GM18505 (cell line): ENCODE data around the gene MAZ.

Experiments
- ATAC-seq: cut with Tn5 transposase; IDR thresholded peaks from one replicate; pipeline ENCODE4 v1.9.1; 2021; ENCODE audit not compliant: unreplicated experiment
- POLR2A ChIP-seq: IDR thresholded peaks from 4 replicates; pipeline ENCODE4 v1.6.1; 2011; ENCODE audit warnings: borderline replicate concordance; ENCODE audit not compliant: insufficient read depth, insufficient read length; ENCODE audit errors: extremely low read depth

Gene MAZ

DNA sequence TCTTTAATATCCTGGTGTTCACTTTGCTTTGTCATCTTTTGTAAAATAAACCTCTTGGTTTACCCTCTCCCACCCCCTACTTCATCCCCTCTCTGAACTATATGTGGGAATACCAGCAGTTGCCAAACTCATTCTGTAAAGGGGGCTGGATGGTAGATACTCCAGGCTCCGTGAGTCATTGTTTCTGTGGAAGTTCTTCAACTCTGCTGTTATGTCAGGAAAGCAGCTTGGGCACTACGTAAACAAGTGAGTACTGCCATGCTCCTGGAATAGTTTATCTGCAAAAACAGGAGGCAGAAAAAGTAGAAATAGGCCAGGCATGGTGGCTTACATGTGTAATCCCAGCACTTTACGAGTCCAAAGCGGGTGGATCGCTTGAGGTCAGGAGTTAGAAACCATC lies 31.5 kb downstream of the MAZ start:
- no peak for TF ChIP-seq POLR2A
- no peak for ATAC-seq

- ATAC-seq: no peak
- no peak for TF ChIP-seq POLR2A
These were observed 33.5 kb downstream of the MAZ start for GRCh38 chr16:29839822-29840221.

- ATAC-seq: no peak
- TF ChIP-seq POLR2A: no peak
These were observed 33.9 kb downstream of the MAZ start for GRCh38 chr16:29840240-29840639.

DNA sequence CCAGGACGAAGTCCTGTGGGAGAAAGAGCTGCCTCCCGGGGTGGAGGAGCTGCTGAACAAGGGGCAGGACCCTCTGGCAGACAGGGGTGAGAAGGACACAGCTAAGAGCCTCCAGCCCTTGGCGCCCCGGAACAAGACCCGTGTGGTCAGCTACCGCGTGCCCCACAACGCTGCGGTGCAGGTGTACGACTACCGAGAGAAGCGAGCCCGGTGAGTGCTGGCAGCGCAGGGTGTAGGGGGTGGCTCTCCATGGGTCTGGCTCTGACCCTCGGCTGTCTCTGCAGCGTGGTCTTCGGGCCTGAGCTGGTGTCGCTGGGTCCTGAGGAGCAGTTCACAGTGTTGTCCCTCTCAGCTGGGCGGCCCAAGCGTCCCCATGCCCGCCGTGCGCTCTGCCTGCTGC lies 35.3 kb downstream of the MAZ start:
- no peak for TF ChIP-seq POLR2A
- no peak for ATAC-seq

DNA sequence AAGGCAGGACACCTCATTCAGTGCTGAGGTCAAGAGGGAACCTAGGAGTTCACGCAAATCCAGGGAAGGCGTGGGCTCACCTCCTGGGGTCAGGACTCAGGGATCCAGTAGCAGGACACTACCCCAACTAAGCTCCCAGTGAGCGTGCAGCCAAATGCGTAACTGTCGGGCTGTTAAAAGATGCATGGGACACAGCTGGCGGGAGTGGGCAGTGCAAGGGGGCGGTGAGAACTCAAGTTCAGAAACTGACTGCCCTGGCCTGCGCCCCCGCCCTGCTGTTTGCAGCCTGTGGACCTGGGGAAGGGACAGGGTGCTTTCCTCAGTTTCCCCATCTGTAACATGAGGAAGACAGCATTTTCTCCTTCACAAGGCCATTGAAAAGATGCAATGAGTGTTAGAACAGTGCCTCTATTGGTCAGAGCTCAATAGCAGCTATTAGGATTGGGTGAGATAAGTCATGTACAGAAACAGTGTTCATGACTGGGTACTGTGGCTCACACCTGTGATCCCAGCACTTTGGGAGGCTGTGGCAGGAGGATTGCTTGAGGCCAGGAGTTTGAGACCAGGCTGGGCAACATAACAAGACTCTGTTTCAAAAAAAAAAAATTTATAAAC lies 36.5 kb downstream of the MAZ start:
- no peak for TF ChIP-seq POLR2A
- no peak for ATAC-seq

DNA sequence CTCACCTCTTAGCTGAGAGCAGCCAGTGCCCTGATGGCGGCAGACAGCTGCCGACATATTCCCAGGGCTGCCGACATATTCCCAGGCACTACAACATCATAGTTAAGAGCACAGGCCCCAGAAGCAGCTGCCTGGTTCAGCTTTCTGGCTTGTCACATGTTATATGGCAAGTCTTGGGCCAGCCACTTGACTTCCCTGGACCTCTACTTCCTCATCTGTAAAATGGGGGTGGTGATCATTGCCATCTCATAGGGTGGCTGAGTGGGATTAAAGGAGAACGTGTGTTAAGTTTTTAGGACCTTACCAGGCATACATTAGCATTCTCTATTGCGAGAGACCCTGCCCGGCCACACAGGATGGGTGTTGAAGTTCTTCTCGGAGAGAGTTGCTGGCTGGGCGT lies 37.6 kb downstream of the MAZ start:
- TF ChIP-seq POLR2A: no peak
- no peak for ATAC-seq

DNA sequence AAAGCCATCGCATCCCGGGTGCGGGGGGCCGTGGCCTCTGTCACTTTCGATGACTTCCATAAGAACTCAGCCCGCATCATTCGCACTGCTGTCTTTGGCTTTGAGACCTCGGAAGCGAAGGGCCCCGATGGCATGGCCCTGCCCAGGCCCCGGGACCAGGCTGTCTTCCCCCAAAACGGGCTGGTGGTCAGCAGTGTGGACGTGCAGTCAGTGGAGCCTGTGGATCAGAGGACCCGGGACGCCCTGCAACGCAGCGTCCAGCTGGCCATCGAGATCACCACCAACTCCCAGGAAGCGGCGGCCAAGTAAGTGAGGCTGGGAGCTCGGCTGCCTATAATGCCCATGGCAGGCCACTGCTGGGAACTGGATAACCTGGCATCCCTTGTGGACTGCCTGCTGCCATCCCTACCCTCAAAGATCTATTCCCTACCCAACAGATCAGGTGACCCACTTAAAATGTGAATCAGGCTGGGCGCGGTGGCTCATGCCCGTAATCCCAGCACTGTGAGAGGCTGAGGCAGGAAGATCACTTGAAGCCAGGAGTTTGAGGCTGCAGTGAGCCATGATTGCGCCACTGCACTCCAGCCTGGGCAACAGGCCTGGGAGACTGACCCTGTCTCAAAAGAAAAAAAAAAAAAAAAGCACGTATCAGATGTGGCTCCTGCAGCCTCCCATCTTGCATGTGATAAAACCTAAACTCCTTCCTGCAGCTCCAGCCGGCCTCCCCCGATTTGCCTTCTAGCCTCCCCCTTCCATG lies 38.4 kb downstream of the MAZ start:
- ATAC-seq: no peak
- TF ChIP-seq POLR2A: no peak

GRCh38 chr16:29845656-29846055 lies 39.3 kb downstream of the MAZ start:
- no peak for ATAC-seq
- TF ChIP-seq POLR2A: no peak

GRCh38 chr16:29848420-29849297 lies 42.3 kb downstream of the MAZ start:
- ATAC-seq: no peak
- no peak for TF ChIP-seq POLR2A

DNA sequence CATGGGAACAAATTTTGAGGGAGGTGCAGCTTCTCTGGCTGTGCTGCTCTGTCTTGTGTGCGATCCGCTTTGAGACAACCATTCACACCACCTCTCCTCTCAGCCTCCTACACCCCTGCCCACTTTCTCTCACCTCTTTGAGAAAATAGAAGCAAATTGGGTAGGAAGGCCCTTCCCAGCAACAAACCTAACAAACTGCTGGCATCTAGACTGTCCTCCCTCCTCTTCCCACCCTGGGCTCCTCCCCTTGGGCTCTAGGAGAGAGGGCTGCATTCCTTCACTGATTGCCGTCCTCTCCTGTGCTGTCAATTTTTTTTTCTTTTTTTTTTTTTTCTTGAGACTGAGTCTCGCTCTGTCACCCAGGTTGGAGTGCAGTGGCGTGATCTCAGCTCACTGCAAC lies 43.2 kb downstream of the MAZ start:
- ATAC-seq: no peak
- no peak for TF ChIP-seq POLR2A

DNA sequence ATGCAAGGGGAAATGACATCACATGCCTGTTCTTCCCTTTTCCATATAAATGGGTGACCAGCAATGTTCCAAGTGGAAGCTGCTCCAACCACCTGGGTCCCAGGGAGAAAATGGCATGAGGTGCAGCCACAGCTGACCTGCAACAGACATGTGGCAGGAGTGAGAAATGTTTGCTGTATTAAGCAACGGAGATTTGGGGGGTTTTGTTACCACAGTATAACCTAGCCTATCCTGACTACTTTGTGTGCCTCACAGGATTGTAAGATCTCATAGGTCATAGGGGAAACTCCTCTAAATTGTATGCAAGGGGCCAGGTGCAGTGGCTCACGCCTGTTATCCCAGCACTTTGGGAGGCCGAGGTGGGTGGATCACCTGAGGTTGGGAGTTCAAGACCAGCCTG lies 44.7 kb downstream of the MAZ start:
- no peak for TF ChIP-seq POLR2A
- ATAC-seq: no peak

DNA sequence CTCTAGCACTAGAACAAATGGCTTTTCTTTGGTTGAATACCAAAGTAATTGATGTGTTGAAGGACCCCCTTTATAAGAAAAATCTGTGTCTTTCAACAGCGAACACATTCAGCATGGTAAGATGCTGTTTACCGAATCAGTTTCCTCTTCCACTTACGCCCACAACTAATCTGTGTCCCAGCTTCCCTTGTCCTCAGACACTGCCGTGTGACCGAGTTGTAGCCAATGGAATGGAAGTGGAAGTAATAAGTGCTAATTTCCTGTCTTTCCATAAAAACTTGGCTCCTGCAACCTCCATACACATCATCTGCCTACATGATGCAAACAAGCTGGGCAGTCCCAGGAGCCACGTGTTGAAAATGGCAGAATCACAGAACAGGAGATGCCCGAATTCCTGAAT lies 46.3 kb downstream of the MAZ start:
- no peak for TF ChIP-seq POLR2A
- ATAC-seq: no peak

- no peak for ATAC-seq
These were observed 48.3 kb downstream of the MAZ start for GRCh38 chr16:29854520-29855100.

More at GRCh38 chr16:29854520-29855100, 48.3 kb downstream of the MAZ start:
- no peak for TF ChIP-seq POLR2A
